ENCODE data around the gene FLVCR1.

FLVCR1 gene

DNA sequence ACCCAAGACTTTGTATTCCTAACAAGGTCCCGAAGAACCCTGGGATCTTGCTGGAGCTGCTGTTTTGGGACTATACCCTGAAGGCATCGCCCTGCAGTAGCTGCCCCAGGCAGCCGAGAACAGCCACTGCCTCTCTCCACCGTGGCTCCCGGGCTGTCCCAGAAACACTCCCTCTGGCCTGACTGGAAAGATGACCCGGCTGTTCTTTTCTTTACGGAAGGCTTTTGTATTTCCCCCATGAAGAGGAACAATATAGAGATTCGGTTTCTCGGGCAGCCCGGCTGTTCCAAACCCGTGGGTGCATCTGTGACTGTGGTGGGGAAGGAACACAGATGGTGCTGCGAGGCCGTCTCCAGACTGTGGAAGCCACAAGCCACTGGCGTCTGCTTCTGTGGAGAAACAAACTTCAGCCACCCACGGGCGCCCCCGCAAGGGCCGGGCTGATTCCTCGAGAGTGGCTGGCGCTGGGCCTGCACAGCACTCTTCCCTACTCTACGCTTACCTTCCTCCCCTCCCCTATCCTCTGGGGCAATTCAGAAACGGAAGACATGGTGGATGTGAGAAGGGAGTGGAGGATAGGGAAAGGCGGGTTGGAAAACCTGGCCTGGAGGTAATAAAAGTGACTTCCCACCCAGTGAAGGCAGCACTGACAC is 58.5 kb downstream of the FLVCR1 start:
- no peak for FAIRE-seq

DNA sequence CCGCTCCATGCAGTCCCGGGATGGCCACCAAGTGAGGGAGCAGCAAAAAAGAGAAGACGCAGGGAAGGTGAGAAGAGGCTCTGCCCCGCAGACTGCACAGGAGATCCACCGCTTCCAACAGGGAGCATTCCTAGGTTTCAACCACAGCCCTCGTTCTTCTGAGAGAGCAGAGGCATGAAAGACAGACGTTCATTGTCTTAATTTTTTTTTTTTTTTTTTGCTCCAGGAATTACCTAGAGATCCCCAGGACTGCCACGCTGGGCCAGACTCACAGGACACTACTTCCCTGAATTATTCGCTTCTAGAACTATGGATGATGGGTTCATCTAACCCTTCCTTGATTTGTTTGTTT is 59.0 kb downstream of the FLVCR1 start:
- no peak for FAIRE-seq

DNA sequence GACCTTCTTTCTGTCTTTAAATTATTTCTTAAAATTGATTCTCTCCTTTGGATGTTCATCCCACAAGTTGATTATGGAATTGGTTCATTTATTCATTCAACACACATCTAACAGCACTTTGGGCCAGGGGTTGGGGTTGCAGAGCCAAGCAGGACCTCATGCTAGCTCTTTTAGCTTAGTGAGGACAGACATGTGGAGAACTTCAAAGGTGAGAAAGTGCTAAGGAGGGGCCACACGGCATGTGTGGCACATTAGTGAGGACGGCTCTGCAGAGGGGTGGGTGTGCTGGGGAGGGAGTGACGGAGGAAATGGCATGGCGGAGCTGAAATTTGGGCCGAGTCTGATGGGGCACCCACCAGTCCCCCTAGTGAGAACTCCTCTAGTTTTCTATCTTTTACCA is 59.8 kb downstream of the FLVCR1 start:
- no peak for FAIRE-seq

DNA sequence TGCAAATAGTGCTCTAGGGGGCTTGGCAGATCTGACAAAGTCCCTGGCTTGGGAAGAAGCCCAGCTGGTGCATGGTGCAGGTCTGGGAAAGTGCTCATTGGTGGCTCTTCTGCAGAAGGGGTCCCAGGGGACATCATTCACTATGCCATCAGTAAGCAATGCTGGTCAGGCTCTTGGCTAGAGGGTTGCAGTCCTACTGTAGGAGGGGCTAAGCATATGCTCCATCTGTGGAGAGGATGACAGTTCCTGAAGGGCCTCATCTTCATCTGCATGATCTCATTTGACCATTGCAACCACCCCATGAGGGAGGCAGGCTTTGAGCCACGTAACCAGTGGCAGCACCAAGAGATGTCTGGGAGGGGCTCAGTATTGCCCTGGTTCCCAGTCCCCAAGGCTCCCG is 60.7 kb downstream of the FLVCR1 start:
- no peak for FAIRE-seq

DNA sequence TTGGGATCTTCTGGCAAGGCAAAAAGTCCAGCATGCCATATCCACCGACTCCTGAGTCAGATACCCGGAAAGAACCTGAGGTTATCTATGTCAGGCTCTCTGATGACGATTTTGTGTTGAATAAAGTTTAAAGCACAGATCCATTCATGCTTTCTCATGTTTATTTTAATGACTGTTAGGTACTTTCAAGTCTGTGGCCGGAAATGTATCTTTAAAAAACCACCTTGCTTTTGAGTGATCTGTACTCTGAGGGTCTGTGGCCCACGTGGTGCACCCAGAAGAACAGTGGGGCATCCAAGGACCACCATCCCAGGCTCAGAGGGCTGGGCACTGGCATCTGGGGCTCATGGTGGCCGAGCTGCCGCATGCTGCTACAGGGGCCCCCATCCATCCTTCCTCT is 62.2 kb downstream of the FLVCR1 start:
- FAIRE-seq: no peak

DNA sequence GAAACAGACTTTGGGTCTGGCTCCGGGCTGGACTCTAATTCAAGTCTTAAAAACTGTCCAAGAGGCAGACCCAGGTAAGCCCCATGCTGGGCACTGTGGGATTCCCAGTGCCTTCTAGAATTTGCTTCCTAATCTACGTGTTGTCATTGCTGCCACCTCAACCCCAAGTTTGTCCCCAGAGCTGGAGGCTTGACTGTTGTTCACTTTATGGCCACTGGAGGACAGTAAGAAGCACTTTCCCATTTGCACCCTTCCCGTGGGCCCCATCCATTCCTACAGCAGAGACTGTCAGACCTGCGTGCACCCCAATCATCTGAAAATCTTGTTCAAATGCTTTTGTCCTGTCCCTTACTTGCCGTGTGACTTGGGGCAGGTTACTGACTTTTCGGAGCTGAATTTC is 62.8 kb downstream of the FLVCR1 start:
- no peak for FAIRE-seq

DNA sequence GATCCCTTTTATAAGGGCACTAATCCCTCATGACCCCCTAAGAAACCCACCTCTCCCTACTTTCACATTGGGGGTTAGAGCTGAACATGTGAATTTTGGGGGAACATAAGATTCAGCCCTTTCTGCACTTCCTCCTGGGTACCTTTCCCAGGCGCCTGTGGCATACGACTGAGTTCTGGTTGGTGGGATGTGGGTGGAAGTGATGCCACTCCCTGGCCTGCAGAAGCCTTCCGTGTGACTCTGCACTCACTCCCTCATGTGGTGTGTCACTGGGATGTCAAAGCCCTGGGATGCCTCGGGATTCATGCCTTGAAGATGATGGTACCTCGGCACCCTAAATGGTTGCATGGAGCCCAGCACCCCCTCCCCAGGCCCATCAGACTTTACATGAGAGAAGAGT is 63.9 kb downstream of the FLVCR1 start:
- no peak for FAIRE-seq

DNA sequence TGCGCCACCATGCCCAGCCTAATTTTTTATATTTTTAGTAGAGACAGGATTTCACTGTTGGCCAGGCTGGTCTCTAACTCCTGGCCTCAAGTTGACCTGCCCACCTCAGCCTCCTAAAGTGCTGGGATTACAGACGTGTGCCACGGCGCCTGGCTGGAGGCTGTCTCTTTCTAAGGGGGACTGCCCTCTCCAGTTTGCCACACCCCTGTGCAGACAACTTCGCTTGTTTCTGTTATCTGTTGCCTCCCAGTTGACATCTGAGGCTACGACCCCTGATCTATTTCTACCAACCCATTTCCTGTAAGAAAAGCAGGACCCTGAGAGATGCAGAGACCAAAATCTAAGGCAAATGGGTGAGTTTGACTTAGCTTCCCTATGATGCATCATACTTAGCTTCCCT is 68.3 kb downstream of the FLVCR1 start:
- no peak for FAIRE-seq

DNA sequence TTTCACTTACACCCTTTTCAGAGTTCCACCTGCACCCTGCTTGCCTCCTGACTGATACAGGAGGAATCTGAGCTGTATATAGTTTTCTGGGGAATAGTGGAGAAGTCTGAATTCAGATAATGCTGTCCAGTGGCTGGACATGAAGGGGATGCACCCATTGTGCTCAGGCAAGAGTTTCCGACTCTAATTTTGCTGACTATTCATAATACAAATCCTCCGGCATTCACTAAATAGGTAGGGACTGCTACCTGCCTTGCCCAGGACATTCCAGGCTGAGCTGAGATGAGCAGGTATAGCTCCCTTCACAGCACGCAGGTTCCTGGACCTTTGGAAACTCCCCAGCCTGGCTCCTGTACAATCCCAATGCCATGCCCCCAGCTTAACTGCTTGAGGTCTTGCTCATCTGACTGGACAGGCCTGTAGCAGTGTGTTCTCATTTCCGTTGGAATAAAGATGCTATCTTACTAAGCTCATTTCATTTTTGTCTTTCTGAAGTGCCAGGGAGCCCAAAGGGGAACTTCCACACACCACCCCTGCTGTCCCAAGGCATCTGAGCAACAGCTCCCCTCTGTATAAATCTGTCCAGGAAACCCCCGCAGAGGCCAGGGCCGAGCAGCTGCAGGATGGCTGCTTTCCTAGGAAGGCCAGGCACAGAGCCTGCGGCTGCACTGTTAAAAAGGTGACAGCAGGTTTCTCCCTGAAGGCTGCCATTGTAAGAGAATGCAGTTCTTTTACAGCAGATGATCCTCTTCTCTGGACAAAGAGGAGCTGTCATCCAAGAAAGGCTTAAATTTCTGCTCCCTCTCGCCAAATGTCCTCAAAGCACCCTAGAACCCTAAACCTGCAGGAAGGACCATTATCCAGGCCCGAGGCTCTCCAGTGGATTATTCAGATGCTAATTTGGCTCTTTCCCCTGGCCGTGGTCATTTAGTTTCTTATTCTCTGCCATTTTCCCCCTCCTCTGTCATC is 70.5 kb downstream of the FLVCR1 start:
- FAIRE-seq: no peak

DNA sequence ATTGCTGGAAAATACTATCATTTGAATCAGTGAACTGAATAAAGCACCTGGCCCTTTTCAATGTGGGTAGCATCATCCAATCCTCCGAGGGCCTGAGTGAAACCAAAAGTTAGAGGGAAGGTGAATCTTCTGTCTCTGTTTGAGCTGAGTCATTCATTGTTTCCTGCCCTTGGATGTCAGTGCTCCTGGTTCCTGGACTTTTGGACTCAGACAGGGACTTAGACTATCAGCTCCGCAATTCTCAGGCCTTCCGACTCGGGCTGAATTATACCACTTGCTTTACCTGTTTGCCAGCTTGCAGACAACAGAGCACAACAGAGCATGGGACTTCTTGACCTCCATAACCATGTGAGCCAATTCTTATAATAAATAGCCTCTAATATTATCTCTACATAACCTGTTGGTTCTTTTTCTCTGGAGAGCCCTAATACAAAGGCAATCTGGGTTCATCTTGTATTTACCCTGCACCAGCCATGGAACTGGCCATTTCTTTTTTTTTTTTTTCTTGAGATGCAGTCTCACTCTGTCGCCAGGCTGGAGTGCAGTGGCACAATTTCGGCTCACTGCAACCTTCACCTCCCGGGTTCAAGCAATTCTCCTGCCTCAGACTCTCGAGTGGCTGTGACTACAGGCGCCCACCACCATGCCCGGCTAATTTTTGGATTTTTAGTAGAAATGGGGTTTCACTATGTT is 73.1 kb downstream of the FLVCR1 start:
- FAIRE-seq: no peak

DNA sequence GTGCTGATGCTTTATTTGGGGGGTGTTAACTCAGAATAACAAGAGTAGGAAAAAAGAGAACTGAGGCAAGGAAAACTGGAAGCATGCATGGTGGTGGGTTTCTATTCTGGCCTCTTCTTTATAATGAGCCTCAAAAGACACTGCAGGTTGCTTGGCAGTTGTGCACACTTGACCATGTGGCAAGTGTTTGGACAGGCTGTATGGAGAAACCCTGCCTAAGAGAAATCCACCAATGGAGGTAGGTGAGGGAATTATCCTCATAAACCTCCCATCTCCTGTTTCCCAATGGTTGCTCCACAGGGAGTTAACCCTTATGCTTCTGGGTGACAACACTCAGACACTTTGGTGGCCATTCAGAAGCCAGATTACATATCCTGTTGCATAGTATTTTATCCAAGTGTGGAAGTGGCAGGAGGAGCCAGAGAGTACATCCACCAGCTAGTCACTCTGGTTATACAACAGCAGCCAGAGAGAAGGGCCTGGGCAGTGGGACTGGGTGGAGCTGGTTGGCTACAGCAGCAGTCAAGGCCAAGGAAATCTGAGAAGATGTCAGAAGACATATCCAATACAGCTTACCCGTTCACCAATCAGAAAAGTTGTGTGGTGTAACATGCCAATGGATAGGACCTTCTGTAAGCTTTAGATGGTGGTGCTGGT is 75.9 kb downstream of the FLVCR1 start:
- no peak for FAIRE-seq

DNA sequence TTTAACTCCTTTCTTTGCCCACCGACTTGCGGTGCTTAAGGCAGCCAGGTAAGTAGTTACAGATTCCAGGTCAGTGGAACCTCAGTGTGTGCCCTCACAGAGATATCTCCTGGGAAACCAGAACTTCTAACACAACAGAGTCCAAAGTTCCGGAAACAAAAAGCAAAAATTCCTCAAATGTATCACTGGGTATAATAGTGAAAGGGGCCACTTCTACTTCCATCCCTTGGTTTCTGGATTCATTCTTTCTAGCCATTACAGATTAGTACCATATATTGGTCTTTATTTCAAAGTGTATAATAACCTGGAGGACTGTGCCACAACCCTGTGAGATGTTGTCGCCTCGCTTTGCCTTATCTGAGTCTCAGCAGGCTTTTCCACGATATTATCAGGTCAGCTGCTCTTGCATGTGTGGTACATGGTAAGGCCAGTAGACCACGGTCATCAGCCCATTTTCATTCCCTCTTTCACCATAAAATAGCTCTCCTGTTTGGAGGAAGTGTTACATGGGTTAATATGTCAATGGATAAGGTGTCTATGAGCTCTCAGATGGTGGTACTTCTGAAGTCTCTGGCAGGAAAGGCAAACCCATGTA is 77.4 kb downstream of the FLVCR1 start:
- FAIRE-seq: no peak

DNA sequence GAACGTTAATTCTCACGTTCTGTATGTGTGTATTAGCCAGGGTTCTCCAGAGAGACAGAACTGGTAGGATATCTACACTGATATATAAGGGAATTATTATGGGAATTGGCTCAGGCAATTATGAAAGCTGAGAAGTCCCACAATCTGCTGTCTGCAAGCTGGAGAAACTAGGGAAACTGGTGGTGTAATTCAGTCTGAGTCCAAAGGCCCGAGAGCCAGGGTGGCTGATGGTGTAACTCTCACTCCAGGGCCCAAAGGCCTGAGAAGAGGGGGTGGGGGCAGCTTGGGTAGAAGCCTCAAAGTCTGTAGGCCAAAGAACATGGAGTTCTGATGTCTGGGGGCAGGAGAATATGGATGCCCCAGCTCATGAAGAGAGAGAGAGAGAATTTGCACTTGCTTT is 79.0 kb downstream of the FLVCR1 start:
- no peak for FAIRE-seq

DNA sequence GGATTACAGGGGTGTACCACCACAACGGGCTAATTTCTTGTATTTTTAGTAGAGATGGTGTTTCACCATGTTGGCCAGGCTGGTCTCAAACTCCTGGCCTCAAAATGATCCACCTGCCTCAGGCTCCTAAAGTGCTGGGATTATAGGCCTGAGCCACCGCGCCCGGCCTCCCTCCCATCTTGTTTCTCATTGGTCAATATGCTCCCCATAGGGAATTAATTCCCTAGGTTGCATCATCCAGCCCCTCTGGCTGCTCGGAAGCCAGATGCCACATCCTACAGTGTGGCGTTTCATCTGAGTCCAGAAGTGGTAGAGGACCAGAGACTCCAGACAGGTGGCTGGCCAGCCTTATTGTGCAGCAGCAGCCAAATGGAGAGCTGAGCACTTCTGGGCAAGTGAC is 80.8 kb downstream of the FLVCR1 start:
- no peak for FAIRE-seq

DNA sequence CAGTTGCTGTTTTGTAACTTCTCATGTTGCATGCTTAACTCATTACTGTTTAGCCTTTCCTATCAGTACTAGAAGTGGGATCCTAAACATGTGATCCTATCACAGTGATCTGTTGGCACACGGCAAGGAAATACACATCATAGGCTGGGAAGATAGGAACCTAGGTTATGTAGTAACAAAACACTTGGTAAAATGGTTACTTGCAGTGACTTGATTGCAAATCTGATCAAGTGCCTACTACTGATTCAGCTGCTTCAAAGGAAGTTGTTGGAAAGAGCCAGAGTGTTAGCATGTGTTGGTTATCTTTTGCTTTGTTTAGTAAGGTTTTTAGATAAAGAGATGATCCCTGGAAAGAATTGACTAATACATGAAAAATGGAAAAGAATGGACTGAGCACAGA is 83.4 kb downstream of the FLVCR1 start:
- no peak for FAIRE-seq

DNA sequence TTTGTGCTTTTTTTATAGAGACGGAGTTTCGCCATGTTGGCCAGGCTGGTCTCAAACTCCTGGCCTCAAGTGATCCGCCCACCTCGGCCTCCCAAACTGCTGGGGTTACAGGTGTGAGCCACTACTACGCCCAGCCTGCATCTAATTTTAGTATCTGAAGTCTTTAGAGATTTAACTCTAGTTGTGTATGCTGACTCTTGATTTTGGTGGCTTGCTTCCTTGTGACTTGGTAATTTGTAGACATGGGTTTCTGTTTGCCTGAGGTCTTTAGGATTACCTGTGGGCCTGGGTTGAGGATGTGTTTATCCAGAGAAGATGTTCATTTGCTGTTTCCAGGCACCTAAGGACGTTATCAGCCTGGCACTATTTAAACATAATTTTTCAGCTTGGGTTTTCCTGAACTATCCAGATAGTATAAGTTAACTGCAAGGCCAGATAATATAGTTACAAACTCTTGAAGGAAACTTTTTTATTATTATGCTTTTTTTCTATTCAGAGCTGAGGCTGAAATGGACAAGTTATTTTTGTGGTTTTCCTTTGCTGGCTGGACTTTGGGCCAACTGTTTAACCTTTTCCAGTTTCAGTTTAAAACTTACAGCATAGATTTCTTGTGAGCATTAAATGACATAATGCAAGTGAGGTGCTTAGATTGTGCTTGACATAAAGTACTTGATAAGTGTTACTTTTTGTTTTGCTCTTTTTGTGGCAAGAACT is 84.8 kb downstream of the FLVCR1 start:
- no peak for FAIRE-seq

DNA sequence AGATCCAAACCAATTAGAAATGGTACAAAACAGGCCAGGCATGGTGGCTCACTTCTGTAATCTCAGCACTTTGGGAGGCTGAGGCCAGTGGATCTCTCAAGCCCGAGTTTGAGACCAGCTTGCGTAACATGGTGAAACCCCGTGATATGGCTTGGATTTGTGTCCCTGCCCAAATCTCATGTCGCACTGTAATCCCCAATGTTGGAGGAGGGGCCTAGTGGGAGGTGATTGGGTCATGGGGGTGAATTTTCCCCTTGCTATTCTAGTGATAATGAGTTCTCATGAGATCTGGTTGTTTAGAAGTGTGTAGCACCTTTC is 85.3 kb downstream of the FLVCR1 start:
- FAIRE-seq: no peak

DNA sequence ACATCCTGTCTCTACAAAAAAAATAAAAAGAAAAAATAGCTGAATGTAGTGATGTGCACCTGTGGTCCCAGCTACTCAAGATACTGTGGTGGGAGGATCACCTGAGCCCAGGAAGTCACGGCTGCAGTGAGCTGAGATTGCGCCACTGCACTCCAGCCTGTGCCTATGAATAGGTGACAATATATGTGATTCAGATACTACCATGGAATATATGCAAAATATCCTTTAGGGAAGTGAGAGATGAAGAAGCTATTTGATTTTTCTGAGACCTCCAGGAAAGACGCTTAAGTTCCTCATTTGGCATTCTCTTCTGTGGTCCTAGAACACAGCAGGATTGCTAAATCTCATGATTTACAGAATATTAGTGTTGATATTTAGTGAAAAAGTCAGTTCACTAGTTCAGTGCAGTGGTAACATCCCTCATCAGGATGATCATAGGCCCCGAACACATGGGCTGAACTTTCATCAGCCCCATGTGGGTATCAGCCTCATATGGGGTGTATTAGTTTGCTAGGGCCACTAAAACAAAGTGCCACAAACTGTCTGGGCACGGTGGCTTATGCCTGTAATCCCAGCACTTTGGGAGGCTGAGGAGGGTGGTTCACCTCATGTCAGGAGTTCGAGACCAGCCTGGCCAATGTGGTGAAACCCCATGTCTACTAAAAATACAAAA is 86.3 kb downstream of the FLVCR1 start:
- no peak for FAIRE-seq

DNA sequence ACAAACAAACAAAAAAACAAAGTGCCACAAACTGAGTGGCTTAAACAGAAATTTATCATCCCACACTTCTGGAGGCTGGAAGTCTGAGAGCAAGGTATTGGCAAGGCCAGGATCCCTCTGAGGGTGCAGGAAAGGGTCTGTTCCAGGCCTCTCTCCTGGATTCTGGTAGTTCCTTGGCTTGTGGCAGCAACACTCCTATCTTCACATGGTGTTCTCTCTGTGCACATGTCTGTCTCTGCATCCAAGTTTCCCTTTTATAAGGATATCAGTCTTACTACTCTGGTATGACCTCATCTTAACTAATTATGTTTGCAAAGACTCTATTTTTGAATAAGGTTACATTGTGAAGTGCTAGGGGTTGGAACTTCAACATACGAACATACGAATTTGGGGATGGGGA is 87.0 kb downstream of the FLVCR1 start:
- FAIRE-seq: no peak

DNA sequence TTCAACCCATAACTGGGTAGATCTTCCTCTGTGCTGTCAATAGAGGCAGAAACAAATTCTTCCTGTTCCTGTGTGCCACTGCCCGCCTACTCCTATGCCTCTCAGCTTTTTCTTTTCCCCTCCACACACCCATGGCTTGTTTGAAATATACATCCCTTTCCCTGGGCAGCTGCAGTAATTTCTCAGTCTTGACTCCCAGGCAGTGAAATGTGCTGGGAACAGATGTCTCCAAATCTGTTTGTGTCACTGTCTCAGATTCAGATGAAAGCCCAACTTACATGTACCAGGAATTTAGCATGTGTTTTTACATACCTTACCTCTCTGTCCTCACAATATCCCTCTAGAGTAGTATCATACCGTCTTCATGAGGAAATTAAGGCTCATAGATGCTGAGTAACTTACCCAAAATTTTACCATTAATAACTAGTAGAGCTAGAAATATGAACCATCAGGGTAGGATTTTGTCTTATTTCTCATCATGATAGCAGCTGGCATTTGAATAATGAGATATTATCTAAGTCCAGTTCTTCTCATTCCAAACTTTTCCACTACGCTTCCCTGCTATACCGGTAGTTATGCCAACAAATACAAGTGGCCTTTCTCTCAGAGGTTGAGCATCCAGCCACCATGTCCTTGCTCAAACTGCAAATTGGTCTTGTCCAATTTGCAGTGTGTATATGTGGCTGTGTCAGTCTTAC is 87.5 kb downstream of the FLVCR1 start:
- no peak for FAIRE-seq

DNA sequence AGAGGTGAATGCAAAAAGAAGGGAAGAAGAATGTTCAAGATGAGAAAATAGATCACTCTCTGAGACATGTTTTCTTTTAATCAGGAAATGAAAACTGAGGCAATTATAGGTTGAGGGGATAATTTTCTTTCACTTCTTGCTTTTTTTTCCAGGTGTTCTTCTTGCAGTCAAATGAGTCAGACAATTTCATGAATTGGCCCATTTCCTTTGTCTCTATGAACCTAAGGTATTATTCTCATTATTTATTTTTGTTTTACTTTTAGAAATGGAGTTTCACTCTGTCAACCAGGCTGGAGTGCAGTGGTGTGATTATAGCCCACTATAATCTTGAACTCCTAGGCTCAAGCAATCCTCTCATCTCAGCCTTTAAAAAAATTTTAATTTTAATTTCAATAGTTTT is 88.8 kb downstream of the FLVCR1 start:
- FAIRE-seq: no peak

Data from TTC549 (cell line).